Psoas muscle (tissue), 8 donors: ENCODE data around the gene FARP1. TPM values are rescaled to one million over a fixed set of nuclear protein-coding genes. Genes with fewer than 3 reads are reported as not detected.

Experiments used
- ATAC-seq, 4 donors: fragments of 200-7000 bp; cut with Tn5 transposase; one replicate each; pipeline ENCODE4 v1.9.1; 2020; ENCODE audit warnings: moderate library complexity in 3 of 4, mild to moderate bottlenecking in 2 of 4
- DNase-seq, 2 donors: peaks; one replicate each; pipeline ENCODE4 v3.0.0-alpha.2; 2020
- H3K27ac ChIP-seq: fragments of 200-600 bp; one replicate; pipeline ENCODE4 v1.8.0; 2022
- H3K27me3 ChIP-seq, 3 donors: fragments of 200-600 bp in 1 of 3; one replicate each; pipeline versions ENCODE4 v1.6.1 to v1.8.0; 2013 to 2022; ENCODE audit warnings: low read length in 2 of 3, mild to moderate bottlenecking in 2 of 3, moderate library complexity in 1 of 3; ENCODE audit not compliant: insufficient read depth in 3 of 3
- H3K36me3 ChIP-seq, 2 donors: fragments of 200-600 bp in 1 of 2; one replicate each; pipeline versions ENCODE4 v1.6.1 to v1.8.0; 2013 to 2022; ENCODE audit warnings: low read depth in 1 of 2, mild to moderate bottlenecking in 1 of 2, moderate library complexity in 1 of 2; ENCODE audit not compliant: insufficient read depth in 1 of 2
- H3K4me1 ChIP-seq: fragments of 200-600 bp; one replicate; pipeline ENCODE4 v1.8.0; 2022
- H3K4me3 ChIP-seq: fragments of 200-600 bp; one replicate; pipeline ENCODE4 v1.8.0; 2022; ENCODE audit warnings: mild to moderate bottlenecking
- H3K9me3 ChIP-seq: fragments of 200-600 bp; one replicate; pipeline ENCODE4 v1.8.0; 2022
- WGBS, 3 donors: extraction: QIAGEN DNeasy Blood & Tissue Kit; methylation state at CpG; one replicate each; pipeline versions ENCODE4 v1.1.6 to v1.1.7; 2013; 5-methylcytosine and 5-hydroxymethylcytosine counted together
- intact Hi-C, 2 donors: fragments of 100-400 bp; cut with DNase I; formaldehyde crosslinking; loops; one replicate each; pipeline versions ENCODE4 v1.11.0 to v1.14.2; 2022
- polyA plus RNA-seq, 3 donors: library from polyadenylated mRNA; stranded (reverse); fragments of 200-250 nt; gene quantifications; one replicate each; pipeline ENCODE4 v1.2.3, GENCODE V29; 2013
- total RNA-seq, 4 donors: library from RNA; stranded (reverse); fragmentation: NEBNext Ultra II Directional in 2 of 4; extraction: Animal tissue kit (Norgen Biotek cat#: 25700) in 2 of 4; gene quantifications; one replicate each; pipeline versions ENCODE4 v1.2.1 to v1.2.4, GENCODE V29; 2021 to 2023
- TF ChIP-seq, protein P1 (sequence below): fragments of 200-600 bp; IDR thresholded peaks from one replicate; pipeline ENCODE4 v1.8.0; 2022; ENCODE audit warnings: antibody characterized with exemption
- donor health status: healthy with polysubstance abuse.
- donor health status: DM: no; HTN: no; CAD: no; lungs with moderate emphysema.
- donor health status: Bipolar disorder and iron deficiency.
- donor health status: healthy.
- donor health status: DM: yes; HTN: yes; CAD: no.
- donor health status: DM: no; HTN: no; CAD: no.
- donor health status: DM: no; HTN: no; CAD: no.
- donor health status: DM: yes; HTN: yes; CAD: no.

The FARP1 gene
- total and polyA plus RNA-seq, 7 donors, result 5.7 to 19.4 (median 9.2) TPM

- intact Hi-C loops, result no loop called here
- Histone ChIP-seq H3K36me3 (no peaks in the 10 kb centered on the region), H3K4me3 (no peak overlapping the region), H3K4me1 (peaks cover 5% of the 10 kb centered on the region), H3K9me3 (no peaks in the 10 kb centered on the region), H3K27me3 (no peaks in the 10 kb centered on the region), H3K27ac (no peak overlapping the region)
- ATAC-seq (no peak), DNase-seq (no peak)
- WGBS, 3 donors, result 44 to 69% (median 53%) methylated on average over 6 of the region's 6 CpGs
- TF ChIP-seq, protein P1, sequence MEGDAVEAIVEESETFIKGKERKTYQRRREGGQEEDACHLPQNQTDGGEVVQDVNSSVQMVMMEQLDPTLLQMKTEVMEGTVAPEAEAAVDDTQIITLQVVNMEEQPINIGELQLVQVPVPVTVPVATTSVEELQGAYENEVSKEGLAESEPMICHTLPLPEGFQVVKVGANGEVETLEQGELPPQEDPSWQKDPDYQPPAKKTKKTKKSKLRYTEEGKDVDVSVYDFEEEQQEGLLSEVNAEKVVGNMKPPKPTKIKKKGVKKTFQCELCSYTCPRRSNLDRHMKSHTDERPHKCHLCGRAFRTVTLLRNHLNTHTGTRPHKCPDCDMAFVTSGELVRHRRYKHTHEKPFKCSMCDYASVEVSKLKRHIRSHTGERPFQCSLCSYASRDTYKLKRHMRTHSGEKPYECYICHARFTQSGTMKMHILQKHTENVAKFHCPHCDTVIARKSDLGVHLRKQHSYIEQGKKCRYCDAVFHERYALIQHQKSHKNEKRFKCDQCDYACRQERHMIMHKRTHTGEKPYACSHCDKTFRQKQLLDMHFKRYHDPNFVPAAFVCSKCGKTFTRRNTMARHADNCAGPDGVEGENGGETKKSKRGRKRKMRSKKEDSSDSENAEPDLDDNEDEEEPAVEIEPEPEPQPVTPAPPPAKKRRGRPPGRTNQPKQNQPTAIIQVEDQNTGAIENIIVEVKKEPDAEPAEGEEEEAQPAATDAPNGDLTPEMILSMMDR, result no peak
Measured at GRCh38 chr13:98221234-98221633, 78.3 kb downstream of the FARP1 start.

DNA sequence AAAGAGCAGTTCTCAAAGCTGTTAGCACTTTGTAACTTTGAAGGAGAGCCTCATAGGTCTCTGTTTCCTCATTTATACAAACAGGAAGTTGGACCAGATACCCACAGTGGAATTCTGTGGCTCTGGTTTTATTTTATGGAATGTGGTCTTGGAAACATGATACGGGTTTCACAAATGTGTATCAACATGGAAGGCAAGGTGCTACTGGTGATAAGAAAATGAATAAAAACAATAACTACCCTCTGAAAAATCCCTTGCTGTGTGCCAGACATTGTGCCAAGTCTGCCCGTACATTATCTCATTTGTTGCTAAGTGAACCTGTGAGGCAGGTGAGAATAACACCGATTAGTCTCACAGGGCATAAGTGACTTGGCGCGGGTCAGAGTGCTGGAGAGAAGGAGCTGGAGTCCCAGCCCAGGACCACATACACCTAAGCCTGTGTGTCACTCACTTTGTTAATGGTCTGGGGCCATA lies 79.2 kb downstream of the FARP1 start:
- peaks cover 5% of the 10 kb centered on the region for H3K4me1 ChIP-seq
- intact Hi-C loops, result no loop called here
- DNase-seq, result no peak
- no peaks in the 10 kb centered on the region for H3K27me3 ChIP-seq
- WGBS, 3 donors, result 80 to 86% (median 82%) methylated on average over 5 of the region's 5 CpGs
- TF ChIP-seq, protein P1, result no peak
- H3K4me3 ChIP-seq, result no peak overlapping the region
- ATAC-seq, result no peak
- no peak overlapping the region for H3K27ac ChIP-seq
- H3K9me3 ChIP-seq, result no peaks in the 10 kb centered on the region
- H3K36me3 ChIP-seq, result no peaks in the 10 kb centered on the region

- H3K27me3 ChIP-seq, result no peaks in the 10 kb centered on the region
- TF ChIP-seq, protein P1, result no peak
- no peaks in the 10 kb centered on the region for H3K36me3 ChIP-seq
- H3K4me3 ChIP-seq, result no peak overlapping the region
- 95 to 97% (median 96%) methylated on average over 7 of the region's 7 CpGs for WGBS, 3 donors
- H3K9me3 ChIP-seq, result no peaks in the 10 kb centered on the region
- intact Hi-C loops, result no loop called here
- DNase-seq, result no peak
- H3K4me1 ChIP-seq, result peaks cover 5% of the 10 kb centered on the region
- no peak overlapping the region for H3K27ac ChIP-seq
- ATAC-seq, result no peak
Measured at GRCh38 chr13:98222816-98223215, 79.9 kb downstream of the FARP1 start.

DNA sequence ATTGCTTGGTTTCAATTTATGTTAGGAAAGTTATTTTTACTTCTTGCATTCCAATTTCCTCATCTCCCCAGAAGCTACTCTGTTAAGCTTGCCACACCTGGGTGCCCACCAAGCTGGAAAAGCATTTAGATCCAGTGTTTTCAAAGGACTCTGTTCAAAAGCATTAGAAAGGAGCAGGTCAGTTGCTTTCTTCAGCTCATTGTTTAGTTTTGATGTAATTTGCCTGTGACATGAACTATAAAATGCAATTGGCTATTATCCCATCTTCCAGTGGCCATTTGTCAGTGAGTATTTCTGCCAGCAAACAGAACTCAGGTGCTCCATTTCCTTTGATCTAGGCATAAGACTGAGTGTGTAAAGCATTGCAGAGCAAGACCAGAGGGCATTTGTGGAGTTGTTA lies 80.8 kb downstream of the FARP1 start:
- no peak overlapping the region for H3K27ac ChIP-seq
- no peaks in the 10 kb centered on the region for H3K27me3 ChIP-seq
- TF ChIP-seq, protein P1, result no peak
- ATAC-seq (no peak), DNase-seq (no peak)
- peaks cover 5% of the 10 kb centered on the region for H3K4me1 ChIP-seq
- no peaks in the 10 kb centered on the region for H3K9me3 ChIP-seq
- H3K36me3 ChIP-seq, result no peaks in the 10 kb centered on the region
- intact Hi-C loops, result no loop called here
- H3K4me3 ChIP-seq, result no peak overlapping the region

DNA sequence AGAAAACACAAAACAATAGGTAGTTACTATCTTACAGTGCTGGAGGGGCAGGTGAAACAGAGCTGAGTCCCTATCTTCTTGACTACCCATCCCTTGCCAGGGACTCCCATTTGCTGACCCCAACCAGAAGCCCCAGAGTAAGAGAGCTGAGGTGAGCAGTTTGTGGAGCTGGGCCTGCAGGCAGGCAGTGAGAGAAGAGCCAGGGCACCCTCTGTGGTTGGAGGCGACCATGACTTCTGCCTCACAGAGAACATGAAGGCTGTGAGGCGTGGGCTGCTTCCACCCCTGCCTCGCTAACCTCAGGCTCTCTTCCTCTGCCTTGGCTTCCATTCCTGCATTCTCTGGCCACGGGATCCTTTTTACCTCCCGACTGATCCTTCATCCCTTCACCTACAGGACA lies 81.7 kb downstream of the FARP1 start:
- H3K27me3 ChIP-seq, result no peaks in the 10 kb centered on the region
- no peaks in the 10 kb centered on the region for H3K9me3 ChIP-seq
- WGBS, 3 donors, result 90 to 94% (median 91%) methylated on average over 5 of the region's 5 CpGs
- TF ChIP-seq, protein P1, result no peak
- H3K27ac ChIP-seq, result no peak overlapping the region
- ATAC-seq (no peak), DNase-seq (no peak)
- no peak overlapping the region for H3K4me3 ChIP-seq
- intact Hi-C loops, result no loop called here
- H3K4me1 ChIP-seq, result peaks cover 5% of the 10 kb centered on the region
- no peaks in the 10 kb centered on the region for H3K36me3 ChIP-seq
